GM21515 (cell line): ENCODE data around the gene CDRT15L2.
"Not testable (repeated sequence)": the region's sequence is repeated elsewhere in the genome, so short reads cannot be mapped to it uniquely, and the experiment has no call there.

ENCODE experiments used
- ATAC-seq: cut with Tn5 transposase; IDR thresholded peaks from one replicate; pipeline ENCODE4 v1.9.1; 2021; ENCODE audit not compliant: unreplicated experiment

CDRT15L2 gene

GRCh38 chr17:20573216-20573615, 6.3 kb upstream of the CDRT15L2 start:
- ATAC-seq: not testable (repeated sequence)

GRCh38 chr17:20575071-20575470, 4.5 kb upstream of the CDRT15L2 start:
- not testable (repeated sequence) for ATAC-seq

DNA sequence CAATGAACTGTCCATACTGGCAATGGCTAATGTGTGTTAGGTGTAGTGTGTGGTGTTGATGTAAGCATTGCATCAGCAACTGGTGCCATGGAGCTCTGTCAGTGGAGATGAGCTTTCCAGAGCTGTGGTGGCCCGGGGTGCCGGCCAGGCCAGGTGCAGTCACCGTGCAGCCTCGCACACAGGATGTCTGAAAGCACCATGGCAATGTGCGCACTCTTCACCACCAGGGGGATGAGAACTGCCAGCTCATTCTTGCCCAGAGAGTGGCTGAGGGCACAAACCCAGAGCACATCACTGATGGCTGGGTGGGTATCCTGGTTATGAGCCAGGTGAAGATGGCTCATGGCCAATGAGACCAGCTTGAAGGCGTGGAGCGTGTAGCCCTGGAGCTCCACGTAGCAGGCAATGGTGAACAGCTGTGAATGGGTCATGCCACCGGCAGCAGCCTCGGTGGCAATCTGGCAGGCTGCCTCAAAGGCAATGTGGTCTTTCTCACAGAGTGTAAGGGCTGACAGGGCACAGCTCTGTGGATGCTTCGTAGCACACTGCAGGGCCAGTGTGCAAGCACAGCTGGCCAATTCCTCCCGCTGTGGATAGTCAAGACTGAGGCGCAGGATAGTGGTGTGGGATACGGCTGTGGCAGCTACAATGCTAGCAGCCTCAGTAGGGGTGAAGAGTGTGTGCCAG, 4.5 kb downstream of the CDRT15L2 start:
- not testable (repeated sequence) for ATAC-seq

GRCh38 chr17:20588744-20589453, 9.4 kb downstream of the CDRT15L2 start:
- not testable (repeated sequence) for ATAC-seq

DNA sequence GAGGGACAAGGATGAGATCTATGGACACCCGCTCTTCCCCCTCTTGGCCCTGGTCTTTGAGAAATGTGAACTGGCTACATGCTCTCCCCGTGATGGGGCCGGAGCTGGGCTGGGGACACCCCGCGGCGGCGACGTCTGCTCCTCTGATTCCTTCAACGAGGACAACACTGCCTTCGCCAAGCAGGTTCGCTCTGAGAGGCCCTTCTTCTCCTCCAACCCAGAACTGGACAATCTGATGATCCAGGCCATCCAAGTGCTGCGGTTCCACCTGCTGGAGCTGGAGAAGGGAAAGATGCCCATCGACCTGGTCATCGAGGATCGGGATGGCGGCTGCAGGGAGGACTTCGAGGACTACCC, 9.9 kb downstream of the CDRT15L2 start:
- not testable (repeated sequence) for ATAC-seq

GRCh38 chr17:20591040-20591439, 11.5 kb downstream of the CDRT15L2 start:
- not testable (repeated sequence) for ATAC-seq

GRCh38 chr17:20605568-20605967, 26.0 kb downstream of the CDRT15L2 start:
- ATAC-seq: not testable (repeated sequence)

- not testable (repeated sequence) for ATAC-seq
Measured at GRCh38 chr17:20609490-20609889, 30.0 kb downstream of the CDRT15L2 start.

DNA sequence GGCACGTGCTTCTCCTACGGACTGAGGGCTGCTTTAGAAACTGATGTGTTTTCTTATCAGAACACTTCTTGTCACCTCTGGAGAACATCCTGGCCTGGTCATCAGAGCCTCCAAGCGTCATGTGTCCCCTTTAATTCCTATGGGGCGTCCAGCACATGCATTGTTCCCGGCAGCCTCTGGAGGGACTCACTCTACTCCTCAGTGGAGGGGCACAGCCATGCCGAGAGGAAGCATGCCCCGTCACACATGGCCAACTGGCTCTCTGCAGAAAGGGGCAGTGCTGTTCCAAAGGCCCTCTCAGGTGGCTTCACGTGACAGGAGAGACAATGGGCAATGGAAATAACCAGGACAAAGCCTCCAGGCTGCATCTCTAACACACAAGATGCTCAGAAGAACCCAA, 31.8 kb downstream of the CDRT15L2 start:
- ATAC-seq: no peak

DNA sequence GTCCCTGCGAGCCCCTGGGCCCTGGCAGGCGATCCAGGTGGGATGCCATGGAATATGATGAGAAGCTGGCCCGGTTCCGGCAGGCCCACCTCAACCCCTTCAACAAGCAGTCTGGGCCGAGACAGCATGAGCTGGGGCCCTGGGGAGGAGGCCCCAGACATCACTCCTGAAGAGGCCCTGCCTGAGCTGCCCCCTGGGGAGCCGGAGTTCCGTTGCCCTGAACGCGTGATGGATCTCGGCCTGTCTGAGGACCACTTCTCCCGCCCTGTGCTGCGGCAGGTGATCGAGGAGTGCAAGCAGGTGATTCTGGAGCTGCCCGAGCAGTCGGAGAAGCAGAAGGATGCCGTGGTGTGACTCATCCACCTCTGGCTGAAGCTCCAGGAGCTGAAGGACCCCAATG, 33.1 kb downstream of the CDRT15L2 start:
- no peak for ATAC-seq

GRCh38 chr17:20613248-20613647, 33.7 kb downstream of the CDRT15L2 start:
- no peak for ATAC-seq

DNA sequence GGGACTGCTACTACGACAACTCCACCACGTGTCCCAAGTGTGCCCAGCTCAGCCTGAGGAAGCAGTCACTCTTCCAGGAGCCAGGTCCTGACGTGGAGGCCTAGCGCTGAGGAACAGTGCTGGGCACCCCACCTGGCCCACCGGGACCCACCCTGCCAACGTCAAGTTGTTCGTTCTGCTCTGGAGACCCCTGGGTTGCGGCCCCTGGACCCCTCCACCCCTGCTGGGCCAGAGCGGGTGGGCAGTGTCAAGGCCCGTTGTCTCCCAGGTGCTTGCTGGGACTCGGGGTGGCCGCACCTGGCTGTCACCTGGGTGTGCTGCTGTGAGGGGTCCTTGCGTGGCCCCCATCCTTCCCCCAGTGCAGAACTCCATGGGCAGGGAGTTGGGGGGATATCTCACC, 34.4 kb downstream of the CDRT15L2 start:
- ATAC-seq: no peak

DNA sequence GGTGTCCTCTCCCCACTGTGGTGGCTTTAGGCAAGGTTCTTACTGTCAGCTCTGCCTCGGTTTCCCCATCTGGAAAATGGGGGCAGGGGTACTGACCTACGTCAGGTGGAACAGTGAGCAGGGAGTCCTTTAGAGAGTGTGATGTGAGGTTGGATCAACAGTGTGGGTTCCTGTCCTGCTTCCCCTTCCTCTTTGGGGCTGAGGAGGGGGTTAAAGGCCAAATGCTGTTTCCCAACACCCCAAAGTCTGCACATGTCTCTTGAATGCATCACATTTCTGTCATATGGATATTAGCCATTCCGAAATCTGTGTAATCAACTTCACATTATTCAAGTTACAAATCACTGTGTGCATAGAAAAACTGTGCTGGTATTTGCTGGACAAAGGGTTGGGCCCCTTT, 35.9 kb downstream of the CDRT15L2 start:
- not testable (repeated sequence) for ATAC-seq
